ENCODE measurements around the gene PBRM1. TPM values are rescaled to one million over a fixed set of nuclear protein-coding genes. Genes with fewer than 3 reads are reported as not detected.

Gene PBRM1
- total and polyA plus RNA-seq, 2 experiments from 2014 or later: 57.5 to 72.5 TPM

DNA sequence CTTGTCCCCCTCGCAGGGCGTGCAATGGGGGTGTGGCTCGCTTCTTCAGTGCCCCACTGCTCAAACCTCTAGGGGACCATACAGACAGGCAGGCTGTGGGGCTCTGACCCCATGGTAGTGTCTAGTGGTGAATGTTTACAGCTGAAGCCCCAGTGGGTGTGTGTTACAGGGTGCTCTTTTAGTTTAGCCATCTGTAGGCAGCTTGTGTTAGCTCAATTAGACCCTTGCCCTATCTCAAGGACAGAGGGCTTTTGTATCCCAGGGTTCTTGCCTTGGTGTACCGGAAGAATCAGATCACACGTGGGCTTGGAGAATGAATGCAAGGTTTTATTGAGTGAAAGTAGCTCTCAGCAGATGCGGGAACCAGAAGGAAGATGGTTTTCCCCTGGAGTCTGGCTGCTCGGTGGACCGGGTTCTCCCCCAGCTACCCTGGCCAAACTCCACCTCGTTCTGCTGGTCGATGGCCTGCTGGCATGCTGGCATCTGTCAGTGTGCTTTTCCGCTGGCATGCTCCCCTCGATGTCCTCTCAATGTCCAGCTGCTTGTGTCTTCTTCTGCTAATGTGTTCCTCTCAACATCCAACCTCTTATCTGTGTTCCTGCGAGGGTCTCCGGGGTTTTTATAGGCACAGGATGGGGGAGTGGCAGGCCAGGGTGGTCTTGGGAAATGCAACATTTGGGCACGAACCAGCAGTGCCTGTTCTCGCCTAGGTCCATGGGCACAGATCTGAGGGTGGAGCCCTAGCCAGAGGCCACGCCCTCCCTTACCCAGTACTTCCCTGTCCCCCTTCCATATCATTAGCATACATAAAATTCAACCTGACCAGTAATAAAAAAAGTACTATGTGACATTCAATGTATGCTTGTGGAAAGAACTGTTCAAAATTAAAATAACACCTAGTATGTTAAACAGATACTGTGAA, 26.8 kb upstream of the PBRM1 start:
- DNase-seq (ENCODE audit: low spot score) (no peak), ATAC-seq (no peak)
- no peak overlapping the region for H2AFZ ChIP-seq
- no peaks in the 10 kb centered on the region for H3K27me3 ChIP-seq (ENCODE audit: insufficient read depth)
- no peak overlapping the region for H3K27ac ChIP-seq (ENCODE audit: low read depth)
- peaks cover 8% of the 10 kb centered on the region for H3K79me2 ChIP-seq (replicated peaks; ENCODE audit: insufficient read depth)
- H3K4me2 ChIP-seq: no peak overlapping the region
- peaks cover 10% of the 10 kb centered on the region for H4K20me1 ChIP-seq (replicated peaks; ENCODE audit: insufficient read depth)
- H3K36me3 ChIP-seq (ENCODE audit: insufficient read depth): peaks cover 13% of the 10 kb centered on the region
- no peak overlapping the region for H3K4me3 ChIP-seq
- H3K27ac Mint-ChIP-seq: no peak overlapping the region
- H3K27me3 Mint-ChIP-seq (ENCODE audit: insufficient read depth, low read depth, poor library complexity): no peaks in the 10 kb centered on the region
- H3K9me2 ChIP-seq (ENCODE audit: insufficient read depth): no peaks in the 10 kb centered on the region
- peaks cover 6% of the 10 kb centered on the region; the same call in 1 of the 2 replicates for H3F3A ChIP-seq (replicated peaks; ENCODE audit: low read depth)
- TF ChIP-seq ZNF114 (CRISPR knock-in tag; IDR thresholded peaks at IDR 0.05) (no peak), POLR2AphosphoS5 (IDR thresholded peaks at IDR 0.05; ENCODE audit: low read depth) (no peak), EZH2 (IDR thresholded peaks at IDR 0.05; ENCODE audit: low read depth, unreplicated experiment) (no peak), JUNB (IDR thresholded peaks at IDR 0.05; ENCODE audit: unreplicated experiment) (no peak), EZH2phosphoT487 (IDR thresholded peaks at IDR 0.05; ENCODE audit: unreplicated experiment) (no peak), STAT1 (IDR thresholded peaks at IDR 0.05; ENCODE audit: unreplicated experiment) (no peak)
- TF ChIP-seq, protein P1, sequence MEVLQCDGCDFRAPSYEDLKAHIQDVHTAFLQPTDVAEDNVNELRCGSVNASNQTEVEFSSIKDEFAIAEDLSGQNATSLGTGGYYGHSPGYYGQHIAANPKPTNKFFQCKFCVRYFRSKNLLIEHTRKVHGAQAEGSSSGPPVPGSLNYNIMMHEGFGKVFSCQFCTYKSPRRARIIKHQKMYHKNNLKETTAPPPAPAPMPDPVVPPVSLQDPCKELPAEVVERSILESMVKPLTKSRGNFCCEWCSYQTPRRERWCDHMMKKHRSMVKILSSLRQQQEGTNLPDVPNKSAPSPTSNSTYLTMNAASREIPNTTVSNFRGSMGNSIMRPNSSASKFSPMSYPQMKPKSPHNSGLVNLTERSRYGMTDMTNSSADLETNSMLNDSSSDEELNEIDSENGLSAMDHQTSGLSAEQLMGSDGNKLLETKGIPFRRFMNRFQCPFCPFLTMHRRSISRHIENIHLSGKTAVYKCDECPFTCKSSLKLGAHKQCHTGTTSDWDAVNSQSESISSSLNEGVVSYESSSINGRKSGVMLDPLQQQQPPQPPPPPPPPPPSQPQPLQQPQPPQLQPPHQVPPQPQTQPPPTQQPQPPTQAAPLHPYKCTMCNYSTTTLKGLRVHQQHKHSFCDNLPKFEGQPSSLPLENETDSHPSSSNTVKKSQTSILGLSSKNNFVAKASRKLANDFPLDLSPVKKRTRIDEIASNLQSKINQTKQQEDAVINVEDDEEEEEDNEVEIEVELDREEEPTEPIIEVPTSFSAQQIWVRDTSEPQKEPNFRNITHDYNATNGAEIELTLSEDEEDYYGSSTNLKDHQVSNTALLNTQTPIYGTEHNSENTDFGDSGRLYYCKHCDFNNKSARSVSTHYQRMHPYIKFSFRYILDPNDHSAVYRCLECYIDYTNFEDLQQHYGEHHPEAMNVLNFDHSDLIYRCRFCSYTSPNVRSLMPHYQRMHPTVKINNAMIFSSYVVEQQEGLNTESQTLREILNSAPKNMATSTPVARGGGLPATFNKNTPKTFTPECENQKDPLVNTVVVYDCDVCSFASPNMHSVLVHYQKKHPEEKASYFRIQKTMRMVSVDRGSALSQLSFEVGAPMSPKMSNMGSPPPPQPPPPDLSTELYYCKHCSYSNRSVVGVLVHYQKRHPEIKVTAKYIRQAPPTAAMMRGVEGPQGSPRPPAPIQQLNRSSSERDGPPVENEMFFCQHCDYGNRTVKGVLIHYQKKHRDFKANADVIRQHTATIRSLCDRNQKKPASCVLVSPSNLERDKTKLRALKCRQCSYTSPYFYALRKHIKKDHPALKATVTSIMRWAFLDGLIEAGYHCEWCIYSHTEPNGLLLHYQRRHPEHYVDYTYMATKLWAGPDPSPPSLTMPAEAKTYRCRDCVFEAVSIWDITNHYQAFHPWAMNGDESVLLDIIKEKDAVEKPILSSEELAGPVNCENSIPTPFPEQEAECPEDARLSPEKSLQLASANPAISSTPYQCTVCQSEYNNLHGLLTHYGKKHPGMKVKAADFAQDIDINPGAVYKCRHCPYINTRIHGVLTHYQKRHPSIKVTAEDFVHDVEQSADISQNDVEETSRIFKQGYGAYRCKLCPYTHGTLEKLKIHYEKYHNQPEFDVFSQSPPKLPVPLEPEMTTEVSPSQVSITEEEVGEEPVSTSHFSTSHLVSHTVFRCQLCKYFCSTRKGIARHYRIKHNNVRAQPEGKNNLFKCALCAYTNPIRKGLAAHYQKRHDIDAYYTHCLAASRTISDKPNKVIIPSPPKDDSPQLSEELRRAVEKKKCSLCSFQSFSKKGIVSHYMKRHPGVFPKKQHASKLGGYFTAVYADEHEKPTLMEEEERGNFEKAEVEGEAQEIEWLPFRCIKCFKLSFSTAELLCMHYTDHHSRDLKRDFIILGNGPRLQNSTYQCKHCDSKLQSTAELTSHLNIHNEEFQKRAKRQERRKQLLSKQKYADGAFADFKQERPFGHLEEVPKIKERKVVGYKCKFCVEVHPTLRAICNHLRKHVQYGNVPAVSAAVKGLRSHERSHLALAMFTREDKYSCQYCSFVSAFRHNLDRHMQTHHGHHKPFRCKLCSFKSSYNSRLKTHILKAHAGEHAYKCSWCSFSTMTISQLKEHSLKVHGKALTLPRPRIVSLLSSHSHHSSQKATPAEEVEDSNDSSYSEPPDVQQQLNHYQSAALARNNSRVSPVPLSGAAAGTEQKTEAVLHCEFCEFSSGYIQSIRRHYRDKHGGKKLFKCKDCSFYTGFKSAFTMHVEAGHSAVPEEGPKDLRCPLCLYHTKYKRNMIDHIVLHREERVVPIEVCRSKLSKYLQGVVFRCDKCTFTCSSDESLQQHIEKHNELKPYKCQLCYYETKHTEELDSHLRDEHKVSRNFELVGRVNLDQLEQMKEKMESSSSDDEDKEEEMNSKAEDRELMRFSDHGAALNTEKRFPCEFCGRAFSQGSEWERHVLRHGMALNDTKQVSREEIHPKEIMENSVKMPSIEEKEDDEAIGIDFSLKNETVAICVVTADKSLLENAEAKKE (CRISPR knock-in tag; IDR thresholded peaks at IDR 0.05): no peak
- TF ChIP-seq, protein P2, sequence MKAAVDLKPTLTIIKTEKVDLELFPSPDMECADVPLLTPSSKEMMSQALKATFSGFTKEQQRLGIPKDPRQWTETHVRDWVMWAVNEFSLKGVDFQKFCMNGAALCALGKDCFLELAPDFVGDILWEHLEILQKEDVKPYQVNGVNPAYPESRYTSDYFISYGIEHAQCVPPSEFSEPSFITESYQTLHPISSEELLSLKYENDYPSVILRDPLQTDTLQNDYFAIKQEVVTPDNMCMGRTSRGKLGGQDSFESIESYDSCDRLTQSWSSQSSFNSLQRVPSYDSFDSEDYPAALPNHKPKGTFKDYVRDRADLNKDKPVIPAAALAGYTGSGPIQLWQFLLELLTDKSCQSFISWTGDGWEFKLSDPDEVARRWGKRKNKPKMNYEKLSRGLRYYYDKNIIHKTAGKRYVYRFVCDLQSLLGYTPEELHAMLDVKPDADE (IDR thresholded peaks at IDR 0.05): no peak
- H3K4me1 Mint-ChIP-seq: peaks cover 13% of the 10 kb centered on the region
- no peaks in the 10 kb centered on the region for H3K9me3 Mint-ChIP-seq
- H3K4me3 Mint-ChIP-seq: no peak overlapping the region
- H3K36me3 Mint-ChIP-seq (ENCODE audit: low read depth): peaks cover 16% of the 10 kb centered on the region
- peaks cover 7% of the 10 kb centered on the region; the same call in 1 of the 2 replicates for H3K4me1 ChIP-seq (ENCODE audit: insufficient read depth)

Measured in GM23338 (cell line).